ENCODE data around the gene BBLN. TPM values are rescaled to one million over a fixed set of nuclear protein-coding genes. Genes with fewer than 3 reads are reported as not detected.

Gene BBLN
- total RNA-seq, 1 donor from 2014 or later: 47.3 TPM

- no peak overlapping the region for H3K27ac ChIP-seq (ENCODE audit: low read depth, low read length)
- H2AFZ ChIP-seq (ENCODE audit: low read depth, low read length): no peak overlapping the region
- no peak overlapping the region for H3K27ac Mint-ChIP-seq (ENCODE audit: unreplicated experiment)
- H4K20me1 ChIP-seq (ENCODE audit: insufficient read depth, low read length): peaks cover 23% of the 10 kb centered on the region
- no peaks in the 10 kb centered on the region for H3K9me3 Mint-ChIP-seq (ENCODE audit: unreplicated experiment)
- peaks cover 32% of the 10 kb centered on the region for H3K79me2 ChIP-seq (ENCODE audit: insufficient read depth, low read length)
- no peaks in the 10 kb centered on the region for H3K9me3 ChIP-seq (ENCODE audit: insufficient read depth, low read depth, low read length)
- H3K4me1 Mint-ChIP-seq (ENCODE audit: low read depth, unreplicated experiment): peaks cover 5% of the 10 kb centered on the region
- peak overlapping the region; percentile 86 for H3K4me3 Mint-ChIP-seq (ENCODE audit: unreplicated experiment)
- no peaks in the 10 kb centered on the region for H3K27me3 Mint-ChIP-seq (ENCODE audit: low read depth, unreplicated experiment)
- H3K27me3 ChIP-seq (ENCODE audit: insufficient read depth, low read length): no peaks in the 10 kb centered on the region
- H3K4me1 ChIP-seq (ENCODE audit: insufficient read depth, low read length): peaks cover 12% of the 10 kb centered on the region
- H3K9ac ChIP-seq (ENCODE audit: low read length): peak overlapping the region; percentile 49
- FAIRE-seq: no peak
- peak overlapping the region; percentile 24 for H3K4me3 ChIP-seq (ENCODE audit: insufficient read depth, low read depth, low read length)
- H3K4me2 ChIP-seq (ENCODE audit: low read length): peak overlapping the region; percentile 100
- peaks cover 3% of the 10 kb centered on the region for H3K36me3 ChIP-seq (ENCODE audit: insufficient read depth, low read length)
- H3K36me3 Mint-ChIP-seq (ENCODE audit: low read depth, unreplicated experiment): peaks cover 2% of the 10 kb centered on the region
- no peak for DNase-seq (ENCODE audit: low read depth)
- no peak for TF ChIP-seq EZH2 (IDR thresholded peaks at IDR 0.05; ENCODE audit: insufficient read depth, low read length)
- no peak for TF ChIP-seq CTCF (IDR thresholded peaks at IDR 0.05; ENCODE audit: insufficient read depth, low read depth, low read length)
These were observed 34.3 kb upstream of the BBLN start for GRCh38 chr9:128125580-128126354.

GRCh38 chr9:128127568-128127989 lies 32.5 kb upstream of the BBLN start, which contains the start of gene PTGES2:
Gene PTGES2, minus strand, starts transcription at chr9:128127729. Its CDS starts 12 bp downstream, at chr9:128127717.
- peak within 1 kb of the TSS; percentile 98 for H3K4me3 Mint-ChIP-seq (ENCODE audit: unreplicated experiment)
- peaks cover 3% of the 10 kb centered on the region for H3K36me3 ChIP-seq (ENCODE audit: insufficient read depth, low read length)
- peak within 1 kb of the TSS; percentile 97 for H3K27ac ChIP-seq (ENCODE audit: low read depth, low read length)
- H3K79me2 ChIP-seq (ENCODE audit: insufficient read depth, low read length): peaks cover 32% of the 10 kb centered on the region
- no peaks in the 10 kb centered on the region for H3K9me3 Mint-ChIP-seq (ENCODE audit: unreplicated experiment)
- H3K4me1 ChIP-seq (ENCODE audit: insufficient read depth, low read length): peaks cover 12% of the 10 kb centered on the region
- H3K27me3 Mint-ChIP-seq (ENCODE audit: low read depth, unreplicated experiment): peaks cover 3% of the 10 kb centered on the region
- peak within 1 kb of the TSS; percentile 100 for H3K4me2 ChIP-seq (ENCODE audit: low read length)
- no peaks in the 10 kb centered on the region for H3K9me3 ChIP-seq (ENCODE audit: insufficient read depth, low read depth, low read length)
- peak within 1 kb of the TSS; percentile 98 for H3K4me3 ChIP-seq (ENCODE audit: insufficient read depth, low read depth, low read length)
- H3K27me3 ChIP-seq (ENCODE audit: insufficient read depth, low read length): no peaks in the 10 kb centered on the region
- DNase-seq (ENCODE audit: low read depth) (peak; percentile 70), FAIRE-seq (no peak)
- H3K4me1 Mint-ChIP-seq (ENCODE audit: low read depth, unreplicated experiment): peaks cover 5% of the 10 kb centered on the region
- peaks cover 2% of the 10 kb centered on the region for H3K36me3 Mint-ChIP-seq (ENCODE audit: low read depth, unreplicated experiment)
- H4K20me1 ChIP-seq (ENCODE audit: insufficient read depth, low read length): peaks cover 23% of the 10 kb centered on the region
- peak within 1 kb of the TSS; percentile 99 for H2AFZ ChIP-seq (ENCODE audit: low read depth, low read length)
- TF ChIP-seq CTCF (IDR thresholded peaks at IDR 0.05; ENCODE audit: insufficient read depth, low read depth, low read length) (no peak), EZH2 (IDR thresholded peaks at IDR 0.05; ENCODE audit: insufficient read depth, low read length) (no peak)
- peak within 1 kb of the TSS; percentile 91 for H3K9ac ChIP-seq (ENCODE audit: low read length)
- peak within 1 kb of the TSS; percentile 99 for H3K27ac Mint-ChIP-seq (ENCODE audit: unreplicated experiment)

All from astrocyte (in vitro differentiated cells and primary cell).